Measurements from ENCODE around the gene NNAT.
"Not testable (repeated sequence)": the region's sequence is repeated elsewhere in the genome, so short reads cannot be mapped to it uniquely, and the experiment has no call there.

Gene NNAT

GRCh38 chr20:37535443-37536132 lies 14.5 kb downstream of the NNAT start:
- DNase-seq (ENCODE audit: extremely low spot score, insufficient read length, low read depth), result no peak
- FAIRE-seq, result no peak

GRCh38 chr20:37537505-37537904 lies 16.5 kb downstream of the NNAT start:
- DNase-seq (ENCODE audit: extremely low spot score, insufficient read length, low read depth) (no peak), FAIRE-seq (no peak)

GRCh38 chr20:37538003-37538402 lies 17.0 kb downstream of the NNAT start:
- FAIRE-seq (no peak), DNase-seq (ENCODE audit: extremely low spot score, insufficient read length, low read depth) (no peak)

- DNase-seq (ENCODE audit: extremely low spot score, insufficient read length, low read depth) (no peak), FAIRE-seq (no peak)
Measured at GRCh38 chr20:37539424-37539823, 18.4 kb downstream of the NNAT start.

- DNase-seq (ENCODE audit: extremely low spot score, insufficient read length, low read depth) (no peak), FAIRE-seq (no peak)
Measured at GRCh38 chr20:37540001-37540400, 19.0 kb downstream of the NNAT start.

- not testable (repeated sequence) for DNase-seq (ENCODE audit: extremely low spot score, insufficient read length, low read depth); FAIRE-seq
Measured at GRCh38 chr20:37540838-37541237, 19.8 kb downstream of the NNAT start.

GRCh38 chr20:37541326-37541725 lies 20.3 kb downstream of the NNAT start:
- FAIRE-seq, result no peak

GRCh38 chr20:37542281-37542680 lies 21.2 kb downstream of the NNAT start:
- FAIRE-seq (no peak), DNase-seq (ENCODE audit: extremely low spot score, insufficient read length, low read depth) (no peak)

More at GRCh38 chr20:37541326-37541725, 20.3 kb downstream of the NNAT start:
- no peak for DNase-seq (ENCODE audit: extremely low spot score, insufficient read length, low read depth)

- DNase-seq (ENCODE audit: extremely low spot score, insufficient read length, low read depth), result no peak
- no peak for FAIRE-seq
Measured at GRCh38 chr20:37543828-37544227, 22.8 kb downstream of the NNAT start.

GRCh38 chr20:37544386-37544785 lies 23.3 kb downstream of the NNAT start:
- DNase-seq (ENCODE audit: extremely low spot score, insufficient read length, low read depth) (no peak), FAIRE-seq (no peak)

GRCh38 chr20:37545516-37545915 lies 24.5 kb downstream of the NNAT start:
- FAIRE-seq, result no peak
- DNase-seq (ENCODE audit: extremely low spot score, insufficient read length, low read depth), result no peak

GRCh38 chr20:37547912-37548311 lies 26.9 kb downstream of the NNAT start:
- DNase-seq (ENCODE audit: extremely low spot score, insufficient read length, low read depth) (no peak), FAIRE-seq (no peak)

- FAIRE-seq; DNase-seq (ENCODE audit: extremely low spot score, insufficient read length, low read depth): not testable (repeated sequence)
Measured at GRCh38 chr20:37550101-37550920, 29.3 kb downstream of the NNAT start.

GRCh38 chr20:37551660-37552059 lies 30.6 kb downstream of the NNAT start:
- DNase-seq (ENCODE audit: extremely low spot score, insufficient read length, low read depth); FAIRE-seq: not testable (repeated sequence)

- DNase-seq (ENCODE audit: extremely low spot score, insufficient read length, low read depth) (no peak), FAIRE-seq (no peak)
Measured at GRCh38 chr20:37552415-37552814, 31.4 kb downstream of the NNAT start.

GRCh38 chr20:37554721-37555298 lies 33.8 kb downstream of the NNAT start:
- FAIRE-seq; DNase-seq (ENCODE audit: extremely low spot score, insufficient read length, low read depth): not testable (repeated sequence)

- DNase-seq (ENCODE audit: extremely low spot score, insufficient read length, low read depth) (no peak), FAIRE-seq (no peak)
Measured at GRCh38 chr20:37556538-37556937, 35.5 kb downstream of the NNAT start.

GRCh38 chr20:37558306-37558705 lies 37.3 kb downstream of the NNAT start:
- DNase-seq (ENCODE audit: extremely low spot score, insufficient read length, low read depth) (no peak), FAIRE-seq (no peak)

GRCh38 chr20:37558779-37559178 lies 37.7 kb downstream of the NNAT start:
- DNase-seq (ENCODE audit: extremely low spot score, insufficient read length, low read depth), result no peak
- FAIRE-seq, result no peak

- DNase-seq (ENCODE audit: extremely low spot score, insufficient read length, low read depth), result no peak
- no peak for FAIRE-seq
Measured at GRCh38 chr20:37559312-37560027, 38.4 kb downstream of the NNAT start.
